OCI-LY7 (cell line): ENCODE results near the gene NFIA. TPM values are rescaled to one million over a fixed set of nuclear protein-coding genes. Genes with fewer than 3 reads are reported as not detected.

Experiments
- BruUV-seq: library from RNA; stranded (reverse); fragments of 400-500 nt; replicated peaks from 2 replicates; lab custom pipeline; 2021; lab: Mats Ljungman, UMichigan
- CTCF ChIA-PET: fragments of 300-600 bp; sonication (Branson Sonifier 250); formaldehyde crosslinking; loops from one replicate; lab custom pipeline; 2022; ENCODE audit warnings: antibody characterized with exemption; ENCODE audit not compliant: unreplicated experiment; lab: Charles Lee
- POLR2A ChIA-PET: fragments of 300-600 bp; sonication (Branson Sonifier 250); formaldehyde crosslinking; loops from one replicate; lab custom pipeline; 2022; ENCODE audit warnings: antibody characterized with exemption; lab: Charles Lee
- DNase-seq: peaks from one replicate; pipeline ENCODE4 v3.0.0-alpha.2; 2015; ENCODE audit warnings: low spot score
- H2AFZ ChIP-seq: fragments of 200-600 bp; sonication (generic), shearing (Covaris generic); 2 replicates; pipeline ENCODE4 v1.6.1; 2014; ENCODE audit warnings: mild to moderate bottlenecking, antibody characterized with exemption, low read length, moderate library complexity
- H3K27ac ChIP-seq: fragments of 200-600 bp; sonication (generic); 2 replicates; pipeline ENCODE4 v1.5.1; 2014; ENCODE audit warnings: mixed run types, low read depth, mild to moderate bottlenecking, moderate library complexity, low read length, inconsistent platforms; ENCODE audit not compliant: poor library complexity, severe bottlenecking
- H3K36me3 ChIP-seq: fragments of 200-600 bp; sonication (generic); 2 replicates; pipeline ENCODE4 v1.6.1; 2014; ENCODE audit warnings: mild to moderate bottlenecking, antibody characterized with exemption, low read length, moderate library complexity, mixed read lengths; ENCODE audit not compliant: insufficient read depth
- H3K4me1 ChIP-seq: fragments of 200-600 bp; sonication (generic); 2 replicates; pipeline ENCODE4 v1.5.1; 2014; ENCODE audit warnings: mild to moderate bottlenecking, low read length; ENCODE audit not compliant: insufficient read depth, poor library complexity, severe bottlenecking
- H3K4me2 ChIP-seq: fragments of 200-600 bp; sonication (generic); 2 replicates; pipeline ENCODE4 v1.6.1; 2014; ENCODE audit warnings: mild to moderate bottlenecking, low read length
- H3K4me3 ChIP-seq: fragments of 200-600 bp; sonication (generic); 2 replicates; pipeline ENCODE4 v1.5.1; 2014; ENCODE audit warnings: mild to moderate bottlenecking, low read depth, low read length; ENCODE audit not compliant: poor library complexity, severe bottlenecking
- H3K79me2 ChIP-seq: fragments of 200-600 bp; sonication (generic); 2 replicates; pipeline ENCODE4 v1.6.1; 2016; ENCODE audit warnings: low read depth, mild to moderate bottlenecking, low read length, moderate library complexity, mixed read lengths; ENCODE audit not compliant: insufficient read depth
- H3K9me2 ChIP-seq: fragments of 200-600 bp; sonication (generic); 2 replicates; pipeline ENCODE4 v1.6.1; 2016; ENCODE audit warnings: mild to moderate bottlenecking, low read length, mixed read lengths; ENCODE audit not compliant: insufficient read depth
- H3K9me3 ChIP-seq: fragments of 200-600 bp; sonication (generic); 2 replicates; pipeline ENCODE4 v1.6.1; 2014; ENCODE audit warnings: mild to moderate bottlenecking, mixed run types, low read length, mixed read lengths
- H4K20me1 ChIP-seq: fragments of 200-600 bp; sonication (generic); 2 replicates; pipeline ENCODE4 v1.6.1; 2014; ENCODE audit warnings: mild to moderate bottlenecking, antibody characterized with exemption, low read length, moderate library complexity, mixed read lengths; ENCODE audit not compliant: insufficient read depth
- EZH2phosphoT487 ChIP-seq: fragments of 200-600 bp; sonication (generic); IDR thresholded peaks from 2 replicates; pipeline ENCODE4 v1.6.1; 2018; ENCODE audit warnings: low read depth, borderline replicate concordance, mild to moderate bottlenecking, mixed run types, antibody characterized with exemption, low read length, moderate library complexity, mixed read lengths
- intact Hi-C: fragments of 100-400 bp; cut with micrococcal nuclease; formaldehyde crosslinking; loops from one replicate; pipeline ENCODE4 v1.10.0; 2022; ENCODE audit not compliant: unreplicated experiment
- total RNA-seq, 2 experiments: library from RNA; depleted of rRNA in 1 of 2; stranded (reverse); fragments of >200 nt in 1 of 2; shearing (Covaris generic) in 1 of 2; gene quantifications; 2 replicates each; pipeline ENCODE4 v1.2.3, GENCODE V29; 2014 to 2022
- TF ChIP-seq, protein P1 (sequence below): fragments of 200-600 bp; sonication (generic); conservative IDR thresholded peaks from 2 replicates; pipeline ENCODE4 v1.5.1; 2014; ENCODE audit warnings: mild to moderate bottlenecking, antibody characterized with exemption, low read length, moderate library complexity, mixed read lengths

NFIA gene
- total RNA-seq, 2 experiments from 2014 or later, result 2.8 to 18.8 TPM

DNA sequence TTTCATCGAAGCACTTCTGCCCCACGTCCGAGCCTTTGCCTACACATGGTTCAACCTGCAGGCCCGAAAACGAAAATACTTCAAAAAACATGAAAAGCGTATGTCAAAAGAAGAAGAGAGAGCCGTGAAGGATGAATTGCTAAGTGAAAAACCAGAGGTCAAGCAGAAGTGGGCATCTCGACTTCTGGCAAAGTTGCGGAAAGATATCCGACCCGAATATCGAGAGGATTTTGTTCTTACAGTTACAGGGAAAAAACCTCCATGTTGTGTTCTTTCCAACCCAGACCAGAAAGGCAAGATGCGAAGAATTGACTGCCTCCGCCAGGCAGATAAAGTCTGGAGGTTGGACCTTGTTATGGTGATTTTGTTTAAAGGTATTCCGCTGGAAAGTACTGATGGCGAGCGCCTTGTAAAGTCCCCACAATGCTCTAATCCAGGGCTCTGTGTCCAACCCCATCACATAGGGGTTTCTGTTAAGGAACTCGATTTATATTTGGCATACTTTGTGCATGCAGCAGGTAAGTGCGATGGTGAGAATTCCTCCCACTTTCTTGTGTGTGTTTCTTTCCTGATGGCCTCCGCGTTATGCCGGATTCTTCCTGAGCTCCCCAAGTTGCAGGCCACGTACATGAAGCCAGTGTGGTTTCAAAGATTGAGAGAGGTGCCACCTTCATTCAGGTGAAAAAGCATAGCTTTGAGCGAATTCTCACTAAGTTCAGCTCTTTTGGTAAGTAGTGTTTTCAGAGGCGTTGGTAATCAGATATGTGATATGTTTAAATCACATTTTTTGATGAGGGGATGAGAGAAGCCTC, 6.0 kb downstream of the NFIA start:
- TF ChIP-seq, protein P1, sequence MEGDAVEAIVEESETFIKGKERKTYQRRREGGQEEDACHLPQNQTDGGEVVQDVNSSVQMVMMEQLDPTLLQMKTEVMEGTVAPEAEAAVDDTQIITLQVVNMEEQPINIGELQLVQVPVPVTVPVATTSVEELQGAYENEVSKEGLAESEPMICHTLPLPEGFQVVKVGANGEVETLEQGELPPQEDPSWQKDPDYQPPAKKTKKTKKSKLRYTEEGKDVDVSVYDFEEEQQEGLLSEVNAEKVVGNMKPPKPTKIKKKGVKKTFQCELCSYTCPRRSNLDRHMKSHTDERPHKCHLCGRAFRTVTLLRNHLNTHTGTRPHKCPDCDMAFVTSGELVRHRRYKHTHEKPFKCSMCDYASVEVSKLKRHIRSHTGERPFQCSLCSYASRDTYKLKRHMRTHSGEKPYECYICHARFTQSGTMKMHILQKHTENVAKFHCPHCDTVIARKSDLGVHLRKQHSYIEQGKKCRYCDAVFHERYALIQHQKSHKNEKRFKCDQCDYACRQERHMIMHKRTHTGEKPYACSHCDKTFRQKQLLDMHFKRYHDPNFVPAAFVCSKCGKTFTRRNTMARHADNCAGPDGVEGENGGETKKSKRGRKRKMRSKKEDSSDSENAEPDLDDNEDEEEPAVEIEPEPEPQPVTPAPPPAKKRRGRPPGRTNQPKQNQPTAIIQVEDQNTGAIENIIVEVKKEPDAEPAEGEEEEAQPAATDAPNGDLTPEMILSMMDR, result no peak
- no peak for TF ChIP-seq EZH2phosphoT487
- Histone ChIP-seq H2AFZ (no peak overlapping the region), H3K9me2 (no peaks in the 10 kb centered on the region), H3K4me2 (no peak overlapping the region), H3K4me3 (no peak overlapping the region), H4K20me1 (peaks cover 21% of the 10 kb centered on the region; the same call in 1 of the 2 replicates), H3K79me2 (no peaks in the 10 kb centered on the region; the same call in 1 of the 2 replicates), H3K4me1 (peaks cover 6% of the 10 kb centered on the region), H3K27ac (no peak overlapping the region), H3K36me3 (peaks cover 9% of the 10 kb centered on the region; the same call in 1 of the 2 replicates), H3K9me3 (no peaks in the 10 kb centered on the region)
- no TSS peak for BruUV-seq
- no peak for DNase-seq
- ChIA-PET CTCF (no interaction called here), POLR2A (interaction anchor here (0.6 kb wide), 1 partner anchor 9 kb away, joined by 3 read pairs; no protein-coding TSS in a partner anchor)
- intact Hi-C loops, result loop anchor here (10.0 kb wide), 1 partner anchor 1596 kb away; the partner anchor contains the start of gene DOCK7

DNA sequence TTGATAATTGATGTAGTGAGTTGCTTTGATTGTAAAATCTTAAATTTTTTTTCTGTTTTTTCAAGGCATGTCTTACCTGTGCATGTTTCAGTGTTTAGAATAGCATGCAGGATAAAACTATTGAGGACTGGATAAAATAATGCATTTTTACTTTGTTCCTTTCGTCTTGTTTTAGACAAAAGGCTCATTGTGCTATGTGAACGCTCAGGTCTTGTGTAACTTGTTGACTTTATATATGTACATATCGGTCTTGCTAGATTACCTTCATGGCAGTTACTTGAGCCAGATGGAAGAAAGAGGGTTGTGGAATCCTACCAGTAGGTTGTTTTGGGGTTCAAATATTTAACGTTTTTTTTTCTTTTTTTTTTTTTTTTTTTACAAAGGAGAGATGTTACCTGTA, 7.0 kb downstream of the NFIA start:
- DNase-seq, result no peak
- Histone ChIP-seq H3K79me2 (no peaks in the 10 kb centered on the region; the same call in 1 of the 2 replicates), H4K20me1 (peaks cover 21% of the 10 kb centered on the region; the same call in 1 of the 2 replicates), H3K4me1 (no peaks in the 10 kb centered on the region), H3K4me3 (no peak overlapping the region), H2AFZ (no peak overlapping the region), H3K27ac (no peak overlapping the region), H3K9me3 (no peaks in the 10 kb centered on the region), H3K4me2 (no peak overlapping the region), H3K36me3 (peaks cover 9% of the 10 kb centered on the region; the same call in 1 of the 2 replicates), H3K9me2 (no peaks in the 10 kb centered on the region)
- no TSS peak for BruUV-seq
- TF ChIP-seq EZH2phosphoT487, result no peak
- TF ChIP-seq, protein P1, result no peak
- ChIA-PET CTCF (no interaction called here), POLR2A (interaction anchor here (0.6 to 1.2 kb wide), 5 partner anchors 9 to 885 kb away, joined by 3 to 10 read pairs (median 3); no protein-coding TSS in a partner anchor)
- intact Hi-C loops, result loop anchor here (10.0 kb wide), 1 partner anchor 1595 kb away; the partner anchor contains the start of gene DOCK7
